ENCODE measurements around the gene EXOC3. TPM values are rescaled to one million over a fixed set of nuclear protein-coding genes. Genes with fewer than 3 reads are reported as not detected.
A peak's percentile ranks its signal among the peaks of the same experiment; 100 is the strongest.
"Not testable (repeated sequence)": the region's sequence is repeated elsewhere in the genome, so short reads cannot be mapped to it uniquely, and the experiment has no call there.

EXOC3 gene
- total RNA-seq, 2 experiments from 2014 or later = 49.9 to 54.5 TPM

DNA sequence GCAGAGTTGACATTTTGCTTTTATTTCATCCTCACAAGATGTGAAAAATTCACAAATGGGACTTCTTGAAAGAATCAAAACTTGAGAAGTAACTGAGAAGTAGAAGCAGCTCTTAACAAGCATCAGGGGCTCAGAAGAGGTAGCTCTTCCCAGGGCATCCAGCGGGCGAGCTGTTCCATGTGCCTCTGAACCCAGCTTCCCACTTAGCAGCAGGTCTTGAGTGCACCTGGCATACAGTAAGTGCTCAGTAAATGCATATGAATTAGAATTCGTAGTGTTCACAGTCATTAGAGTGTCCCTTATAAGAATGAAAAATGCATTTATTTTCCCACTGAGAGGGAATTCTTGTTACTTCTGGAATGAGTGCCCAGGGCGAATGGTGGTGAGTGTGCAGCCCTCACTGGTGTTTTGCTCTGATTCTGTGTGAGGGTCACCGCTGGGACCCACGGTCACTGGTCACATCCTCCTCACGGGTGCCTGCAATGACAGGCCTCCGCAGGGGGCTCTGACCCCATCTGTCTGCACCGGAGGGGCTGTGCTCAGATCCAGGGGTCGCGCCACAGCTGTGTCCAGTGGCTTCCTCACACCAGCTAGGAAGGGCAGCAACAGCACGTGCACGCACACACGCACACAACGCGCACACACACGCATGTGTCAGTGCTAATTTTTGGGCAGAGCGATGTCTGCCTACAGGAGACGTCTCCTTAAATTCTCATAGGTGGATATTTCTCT, 26.9 kb downstream of the EXOC3 start:
- DNase-seq = no peak
- intact Hi-C loops (cut with micrococcal nuclease) = no loop called here
- H3K4me1 Mint-ChIP-seq (ENCODE audit: low read depth) = peaks cover 22% of the 10 kb centered on the region
- no peak overlapping the region for H3K4me3 Mint-ChIP-seq
- H3K27ac Mint-ChIP-seq = peak overlapping the region; percentile 28
- H3K9me3 Mint-ChIP-seq = no peaks in the 10 kb centered on the region
- H3K36me3 Mint-ChIP-seq = peaks cover 15% of the 10 kb centered on the region
- no peaks in the 10 kb centered on the region for H3K27me3 Mint-ChIP-seq
- ChIA-PET CTCF (interaction anchor here (0.7 kb wide), 1 partner anchor 10 kb away, joined by 3 read pairs; no protein-coding TSS in a partner anchor), POLR2A (no interaction called here)

DNA sequence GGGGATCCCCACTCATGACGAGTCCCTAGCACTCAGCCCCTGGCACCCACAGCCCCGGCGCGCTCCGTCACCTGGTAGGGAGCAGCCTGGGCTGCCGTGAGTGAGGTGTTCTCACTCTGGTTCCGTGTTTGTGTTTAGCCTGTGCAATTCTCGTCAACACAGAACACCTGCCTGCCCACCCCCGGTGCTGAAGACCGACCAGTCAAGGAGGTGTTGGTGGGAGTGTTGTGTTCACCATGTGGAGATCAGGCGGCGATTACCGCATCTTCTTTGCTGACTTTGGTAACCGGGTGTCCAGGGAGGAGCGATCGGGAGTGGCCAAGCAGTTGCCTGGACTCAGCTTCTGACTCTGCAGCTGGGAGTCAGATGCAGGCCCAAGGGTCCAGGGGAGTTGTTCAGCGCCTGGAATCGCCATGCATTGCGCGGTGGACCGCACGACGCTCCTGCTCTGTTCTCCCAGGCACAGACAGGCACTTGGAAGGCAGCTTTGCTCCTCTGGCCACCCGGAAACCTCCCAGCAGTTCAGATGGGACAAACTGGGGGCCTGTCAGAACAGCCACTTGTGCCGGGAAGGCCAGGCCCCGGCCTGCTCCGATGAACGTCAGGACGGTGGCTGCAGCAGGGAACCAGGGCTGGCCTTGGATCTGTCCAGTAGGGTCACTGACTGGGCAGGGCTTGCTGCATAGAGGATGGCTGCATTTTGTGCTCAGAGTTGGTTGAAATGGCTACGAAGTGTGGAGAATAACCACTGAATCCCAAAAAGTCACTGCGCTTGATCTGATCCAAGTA, 28.2 kb downstream of the EXOC3 start:
- peak overlapping the region; percentile 84 for H3K4me3 Mint-ChIP-seq
- H3K4me1 Mint-ChIP-seq (ENCODE audit: low read depth) = peaks cover 24% of the 10 kb centered on the region
- intact Hi-C loops (cut with micrococcal nuclease) = no loop called here
- no peak for DNase-seq
- POLR2A ChIA-PET = interaction anchor here (0.8 kb wide), 1 partner anchor 155 kb away, joined by 4 read pairs; no protein-coding TSS in a partner anchor
- CTCF ChIA-PET = interaction anchor here (1.1 kb wide), 1 partner anchor 25 kb away, joined by 11 read pairs; no protein-coding TSS in a partner anchor
- H3K9me3 Mint-ChIP-seq = no peaks in the 10 kb centered on the region
- H3K27me3 Mint-ChIP-seq = peaks cover 2% of the 10 kb centered on the region
- peak overlapping the region; percentile 81 for H3K27ac Mint-ChIP-seq
- peaks cover 13% of the 10 kb centered on the region for H3K36me3 Mint-ChIP-seq

DNA sequence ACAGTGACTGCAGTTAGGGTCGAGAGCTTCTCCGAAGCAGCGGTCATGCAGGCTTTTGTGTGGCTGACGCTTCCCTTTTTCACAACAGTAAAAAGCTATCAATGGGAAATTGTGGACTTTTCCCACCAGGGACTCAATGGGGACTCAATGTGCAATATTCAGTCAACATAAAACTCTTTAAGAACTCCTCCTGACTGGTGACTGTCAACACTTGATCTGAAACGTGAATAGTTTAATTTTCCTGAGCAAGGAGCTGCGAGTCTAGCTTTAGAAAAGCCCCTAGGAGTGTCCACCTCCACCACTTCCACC, 28.7 kb downstream of the EXOC3 start:
- Mint-ChIP-seq H3K9me3 (no peaks in the 10 kb centered on the region), H3K27me3 (peaks cover 2% of the 10 kb centered on the region), H3K36me3 (peaks cover 10% of the 10 kb centered on the region), H3K4me3 (peak overlapping the region; percentile 84), H3K27ac (peak overlapping the region; percentile 81), H3K4me1 (ENCODE audit: low read depth) (peaks cover 24% of the 10 kb centered on the region)
- CTCF ChIA-PET = interaction anchor here (0.6 to 1.1 kb wide), 2 partner anchors 25 to 205 kb away, joined by 3 to 11 read pairs; no protein-coding TSS in a partner anchor
- DNase-seq = no peak
- POLR2A ChIA-PET = interaction anchor here (0.8 to 2.6 kb wide), 4 partner anchors 8 to 200 kb away, joined by 3 to 15 read pairs (median 4); partner anchors contain the start of gene PDCD6
- intact Hi-C loops (cut with micrococcal nuclease) = loop anchor here (1.0 to 2.0 kb wide), 2 partner anchors 7 to 29 kb away; partner anchors contain the start of gene EXOC3

DNA sequence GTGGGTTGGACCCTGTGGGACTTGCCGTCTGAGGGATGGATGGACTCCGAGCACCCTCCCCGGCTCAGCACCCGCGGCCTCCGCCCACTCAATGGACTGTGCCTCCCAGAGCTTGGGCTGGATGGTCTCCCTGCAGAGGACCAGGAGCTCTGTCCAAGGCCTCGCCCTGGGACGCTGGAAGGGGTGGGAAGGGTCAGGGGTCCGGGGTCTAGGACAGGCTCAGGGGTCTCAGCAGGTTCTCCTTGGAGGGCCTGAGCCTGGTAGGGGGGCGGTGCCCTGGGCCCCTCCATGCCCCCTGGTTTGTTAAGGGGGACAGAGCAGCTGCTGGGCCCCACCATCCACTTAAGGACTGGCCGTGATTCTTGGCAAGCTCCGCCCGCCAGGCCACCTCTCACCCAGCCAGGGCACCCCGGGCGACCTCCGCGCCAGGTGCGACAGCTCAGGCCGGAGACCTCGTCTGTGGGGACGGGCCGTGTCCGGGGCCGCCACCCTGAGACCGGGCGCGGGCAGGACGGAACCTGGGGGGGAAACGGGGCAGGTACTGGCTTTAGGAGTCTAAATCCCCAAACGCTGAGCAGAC, 29.2 kb downstream of the EXOC3 start:
- intact Hi-C loops (cut with micrococcal nuclease) = loop anchor here (1.0 to 2.0 kb wide), 2 partner anchors 8 to 29 kb away; partner anchors contain the start of gene EXOC3
- ChIA-PET CTCF (interaction anchor here (0.6 to 2.6 kb wide), 3 partner anchors 26 to 206 kb away, joined by 3 to 11 read pairs (median 9); no protein-coding TSS in a partner anchor), POLR2A (interaction anchor here (0.5 to 2.6 kb wide), 6 partner anchors 9 to 201 kb away, joined by 3 to 15 read pairs (median 4); partner anchors contain the start of gene PDCD6)
- H3K4me1 Mint-ChIP-seq (ENCODE audit: low read depth) = peaks cover 24% of the 10 kb centered on the region
- peaks cover 2% of the 10 kb centered on the region for H3K27me3 Mint-ChIP-seq
- peaks cover 10% of the 10 kb centered on the region for H3K36me3 Mint-ChIP-seq
- peak; percentile 35 for DNase-seq
- no peaks in the 10 kb centered on the region for H3K9me3 Mint-ChIP-seq
- peak overlapping the region; percentile 84 for H3K4me3 Mint-ChIP-seq
- peak overlapping the region; percentile 81 for H3K27ac Mint-ChIP-seq

DNA sequence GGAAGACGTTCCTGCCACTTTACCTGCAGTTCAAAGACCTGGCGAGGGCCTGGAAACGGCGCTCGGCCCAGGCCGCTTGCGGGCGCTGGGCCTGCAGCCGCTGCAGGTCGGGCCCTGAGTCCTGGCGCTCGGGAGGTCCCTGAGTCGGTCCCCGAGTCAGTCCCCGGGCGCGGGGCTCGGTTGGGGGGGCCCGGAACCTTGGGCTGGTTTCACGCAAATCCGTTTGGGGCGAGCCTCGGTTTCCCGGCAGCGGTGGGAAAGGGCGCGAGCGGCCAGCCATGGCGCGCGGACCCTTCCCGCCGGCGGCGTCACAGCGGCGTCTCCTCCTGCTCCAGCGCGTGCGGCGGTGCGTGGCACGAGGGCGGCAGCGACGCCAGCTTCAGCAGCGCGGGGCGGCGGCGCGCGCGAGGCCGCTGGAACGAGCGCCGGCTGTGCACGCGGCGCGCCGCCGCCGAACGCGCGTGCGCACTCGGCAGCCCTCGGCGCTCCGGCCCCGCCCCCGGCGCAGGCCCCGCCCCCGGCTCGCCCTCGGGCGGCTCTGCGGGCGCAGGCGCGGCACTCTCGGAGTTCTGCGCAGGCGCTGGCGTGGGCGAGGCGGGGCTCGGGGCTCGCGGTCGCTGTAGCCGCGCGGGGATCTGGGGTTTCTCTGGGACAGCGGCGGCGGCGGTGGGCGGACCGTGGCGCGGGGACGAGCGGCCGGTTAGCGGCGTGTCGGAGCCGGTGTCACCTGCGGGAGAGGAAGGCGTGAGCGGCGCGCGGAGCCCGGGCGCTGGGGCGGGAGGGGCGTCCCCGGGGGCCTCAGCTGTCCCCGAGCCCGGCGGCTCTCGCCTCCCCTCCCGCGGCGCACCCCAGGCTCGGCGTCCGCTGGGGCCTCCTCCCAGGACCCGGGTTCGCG, 29.9 kb downstream of the EXOC3 start:
- peak overlapping the region; percentile 81 for H3K27ac Mint-ChIP-seq
- H3K9me3 Mint-ChIP-seq = no peaks in the 10 kb centered on the region
- H3K27me3 Mint-ChIP-seq = peaks cover 2% of the 10 kb centered on the region
- peaks cover 24% of the 10 kb centered on the region for H3K4me1 Mint-ChIP-seq (ENCODE audit: low read depth)
- H3K4me3 Mint-ChIP-seq = peak overlapping the region; percentile 84
- ChIA-PET POLR2A (interaction anchor here (0.5 to 2.6 kb wide), 6 partner anchors 10 to 286 kb away, joined by 3 to 15 read pairs (median 4); no protein-coding TSS in a partner anchor), CTCF (interaction anchor here (0.7 to 2.6 kb wide), 4 partner anchors 16 to 156 kb away, joined by 3 to 16 read pairs (median 10); no protein-coding TSS in a partner anchor)
- peaks cover 10% of the 10 kb centered on the region for H3K36me3 Mint-ChIP-seq
- DNase-seq = peak; percentile 91
- intact Hi-C loops (cut with micrococcal nuclease) = loop anchor here (1.0 to 2.0 kb wide), 3 partner anchors 9 to 139 kb away; partner anchors contain the start of genes CEP72 and EXOC3

DNA sequence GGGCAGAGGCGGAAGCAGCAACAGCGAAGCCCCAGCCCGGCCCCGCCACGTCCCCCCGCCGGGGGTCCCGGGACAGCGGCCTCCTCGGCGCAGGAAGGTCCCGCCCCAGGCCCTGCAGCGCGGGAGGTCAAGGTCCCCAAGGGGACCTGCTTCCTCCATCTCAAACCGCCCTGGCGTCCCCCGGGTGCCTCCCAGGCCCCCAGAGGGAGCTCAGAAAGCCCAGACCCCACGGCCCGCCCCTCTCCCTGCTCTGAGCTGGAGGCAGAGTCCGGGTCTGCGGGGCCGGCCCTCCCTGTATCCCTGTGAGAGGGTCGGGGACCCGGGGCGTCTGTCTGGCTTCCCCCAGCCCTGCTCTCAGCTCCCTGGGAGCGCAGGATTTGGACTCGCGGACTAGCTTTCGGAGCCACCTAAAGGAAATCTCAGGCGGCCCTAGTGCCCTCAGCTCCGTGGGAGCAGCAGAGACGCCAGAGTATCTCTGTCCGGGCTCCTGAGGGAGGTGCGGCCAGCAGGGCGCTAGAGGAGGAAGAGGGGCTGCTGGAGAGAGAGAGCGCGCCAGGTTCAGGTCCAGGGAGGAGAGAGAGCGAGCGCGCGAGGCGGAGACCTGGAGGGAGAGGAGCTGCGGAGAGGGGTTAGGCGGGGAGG, 30.7 kb downstream of the EXOC3 start:
- peak; percentile 39 for DNase-seq
- Mint-ChIP-seq H3K36me3 (peaks cover 10% of the 10 kb centered on the region), H3K27me3 (peaks cover 2% of the 10 kb centered on the region), H3K9me3 (no peaks in the 10 kb centered on the region), H3K4me1 (ENCODE audit: low read depth) (peaks cover 24% of the 10 kb centered on the region), H3K4me3 (peak overlapping the region; percentile 79), H3K27ac (no peak overlapping the region)
- ChIA-PET CTCF (interaction anchor here (0.7 to 2.6 kb wide), 4 partner anchors 17 to 157 kb away, joined by 3 to 16 read pairs (median 6); no protein-coding TSS in a partner anchor), POLR2A (interaction anchor here (0.9 to 2.6 kb wide), 3 partner anchors 15 to 285 kb away, joined by 3 to 15 read pairs (median 4); no protein-coding TSS in a partner anchor)
- intact Hi-C loops (cut with micrococcal nuclease) = loop anchor here (1.0 to 2.0 kb wide), 2 partner anchors 31 to 139 kb away; partner anchors contain the start of genes CEP72 and EXOC3

DNA sequence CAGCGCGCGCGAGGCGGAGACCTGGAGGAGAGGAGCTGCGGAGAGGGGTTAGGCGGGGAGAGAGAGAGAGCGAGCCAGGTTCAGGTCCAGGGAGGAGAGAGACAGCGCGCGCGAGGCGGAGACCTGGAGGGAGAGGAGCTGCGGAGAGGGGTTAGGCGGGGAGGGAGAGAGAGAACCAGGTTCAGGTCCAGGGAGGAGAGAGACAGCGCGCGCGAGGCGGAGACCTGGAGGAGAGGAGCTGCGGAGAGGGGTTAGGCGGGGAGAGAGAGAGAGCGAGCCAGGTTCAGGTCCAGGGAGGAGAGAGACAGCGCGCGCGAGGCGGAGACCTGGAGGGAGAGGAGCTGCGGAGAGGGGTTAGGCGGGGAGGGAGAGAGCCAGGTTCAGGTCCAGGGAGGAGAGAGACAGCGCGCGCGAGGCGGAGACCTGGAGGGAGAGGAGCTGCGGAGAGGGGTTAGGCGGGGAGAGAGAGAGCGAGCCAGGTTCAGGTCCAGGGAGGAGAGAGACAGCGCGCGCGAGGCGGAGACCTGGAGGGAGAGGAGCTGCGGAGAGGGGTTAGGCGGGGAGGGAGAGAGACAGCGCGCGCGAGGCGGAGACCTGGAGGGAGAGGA, 31.4 kb downstream of the EXOC3 start:
- intact Hi-C loops (cut with micrococcal nuclease); H3K27ac Mint-ChIP-seq: not testable (repeated sequence)
- CTCF ChIA-PET = interaction anchor here (1.3 to 2.6 kb wide), 3 partner anchors 26 to 157 kb away, joined by 4 to 16 read pairs (median 9); no protein-coding TSS in a partner anchor

DNA sequence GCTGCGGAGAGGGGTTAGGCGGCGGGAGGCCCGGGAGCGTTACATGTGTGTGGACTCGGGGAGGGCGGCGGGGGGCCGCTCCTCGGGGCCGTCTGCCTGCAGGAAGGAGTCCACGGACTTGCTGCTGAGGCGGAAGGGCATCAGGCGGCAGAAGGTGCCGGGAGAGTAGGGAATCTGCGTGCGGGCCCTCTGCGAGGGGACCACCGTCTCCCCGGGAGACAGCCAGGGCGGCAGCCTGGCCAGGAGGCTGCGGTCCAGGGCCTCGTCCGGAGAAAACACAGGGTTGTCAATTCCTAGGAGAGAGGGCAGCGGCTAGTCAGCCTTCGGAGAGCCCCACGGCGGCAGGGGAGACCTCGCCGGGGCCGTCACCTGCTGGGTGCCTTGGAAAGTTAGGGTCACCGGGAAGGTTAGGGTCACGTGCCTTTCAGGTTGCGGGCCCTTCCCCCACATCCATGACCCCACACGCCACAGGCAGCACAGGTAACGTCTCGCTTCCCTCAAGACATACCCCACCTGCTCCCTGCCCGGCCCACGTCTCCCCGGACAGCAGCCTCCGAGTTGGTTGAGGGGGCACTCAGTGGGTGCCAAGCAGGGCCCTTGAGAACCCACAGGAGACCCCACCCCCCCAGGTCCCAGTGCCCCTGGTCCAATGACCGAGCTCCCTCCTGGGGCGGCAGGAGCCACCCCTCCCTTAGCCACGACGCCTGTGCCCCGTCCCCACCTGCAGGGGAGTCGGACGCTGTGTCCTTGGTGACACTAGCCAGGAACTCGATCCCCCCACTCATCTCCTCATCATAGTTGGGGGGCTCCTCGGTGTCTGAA, 32.1 kb downstream of the EXOC3 start:
- CTCF ChIA-PET = interaction anchor here (1.3 kb wide), 1 partner anchor 27 kb away, joined by 4 read pairs; no protein-coding TSS in a partner anchor
- H3K36me3 Mint-ChIP-seq = peaks cover 10% of the 10 kb centered on the region
- peak; percentile 25 for DNase-seq
- POLR2A ChIA-PET = no interaction called here
- intact Hi-C loops (cut with micrococcal nuclease) = no loop called here
- H3K4me3 Mint-ChIP-seq = peak overlapping the region; percentile 67
- H3K27ac Mint-ChIP-seq = no peak overlapping the region
- no peaks in the 10 kb centered on the region for H3K9me3 Mint-ChIP-seq
- H3K4me1 Mint-ChIP-seq (ENCODE audit: low read depth) = peaks cover 23% of the 10 kb centered on the region
- peaks cover 2% of the 10 kb centered on the region for H3K27me3 Mint-ChIP-seq

More for the DNA sequence above, 31.4 kb downstream of the EXOC3 start:
- not testable (repeated sequence) for H3K9me3 Mint-ChIP-seq, H3K27me3 Mint-ChIP-seq, DNase-seq
- peak overlapping the region; percentile 79 for H3K4me3 Mint-ChIP-seq
- peaks cover 24% of the 10 kb centered on the region for H3K4me1 Mint-ChIP-seq (ENCODE audit: low read depth)
- peaks cover 10% of the 10 kb centered on the region for H3K36me3 Mint-ChIP-seq
- POLR2A ChIA-PET = interaction anchor here (2.6 kb wide), 1 partner anchor 28 kb away, joined by 15 read pairs; no protein-coding TSS in a partner anchor

DNA sequence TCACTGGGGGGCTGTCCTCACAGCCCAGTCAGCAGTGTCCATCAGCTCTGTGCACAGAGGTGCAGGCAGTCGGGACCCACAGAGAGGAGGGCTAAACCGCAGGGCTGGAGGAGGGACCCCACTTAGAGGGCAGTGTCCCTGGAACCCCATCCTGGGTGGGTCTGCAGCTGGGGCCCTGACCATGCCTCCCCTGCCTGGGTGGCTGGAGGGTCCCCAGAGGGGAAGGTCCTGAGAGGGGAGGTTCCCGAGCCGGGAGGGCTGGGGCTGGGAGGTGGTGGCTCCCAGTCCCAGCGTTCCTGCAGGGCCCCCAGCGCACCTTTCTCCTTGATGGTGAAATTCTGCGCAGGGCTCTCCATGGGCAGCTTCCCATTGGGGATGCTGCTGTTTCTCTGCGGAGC, 32.7 kb downstream of the EXOC3 start:
- DNase-seq = no peak
- intact Hi-C loops (cut with micrococcal nuclease) = no loop called here

More for the DNA sequence above, 32.7 kb downstream of the EXOC3 start:
- peak overlapping the region; percentile 34 for H3K4me3 Mint-ChIP-seq
- H3K36me3 Mint-ChIP-seq = peaks cover 7% of the 10 kb centered on the region
- H3K27me3 Mint-ChIP-seq = peaks cover 2% of the 10 kb centered on the region
- H3K9me3 Mint-ChIP-seq = no peaks in the 10 kb centered on the region
- CTCF ChIA-PET = interaction anchor here (0.8 kb wide), 1 partner anchor 69 kb away, joined by 3 read pairs; no protein-coding TSS in a partner anchor
- POLR2A ChIA-PET = no interaction called here
- no peak overlapping the region for H3K27ac Mint-ChIP-seq
- H3K4me1 Mint-ChIP-seq (ENCODE audit: low read depth) = peaks cover 18% of the 10 kb centered on the region
